ENCODE measurements around the gene FAM167B.

DNA sequence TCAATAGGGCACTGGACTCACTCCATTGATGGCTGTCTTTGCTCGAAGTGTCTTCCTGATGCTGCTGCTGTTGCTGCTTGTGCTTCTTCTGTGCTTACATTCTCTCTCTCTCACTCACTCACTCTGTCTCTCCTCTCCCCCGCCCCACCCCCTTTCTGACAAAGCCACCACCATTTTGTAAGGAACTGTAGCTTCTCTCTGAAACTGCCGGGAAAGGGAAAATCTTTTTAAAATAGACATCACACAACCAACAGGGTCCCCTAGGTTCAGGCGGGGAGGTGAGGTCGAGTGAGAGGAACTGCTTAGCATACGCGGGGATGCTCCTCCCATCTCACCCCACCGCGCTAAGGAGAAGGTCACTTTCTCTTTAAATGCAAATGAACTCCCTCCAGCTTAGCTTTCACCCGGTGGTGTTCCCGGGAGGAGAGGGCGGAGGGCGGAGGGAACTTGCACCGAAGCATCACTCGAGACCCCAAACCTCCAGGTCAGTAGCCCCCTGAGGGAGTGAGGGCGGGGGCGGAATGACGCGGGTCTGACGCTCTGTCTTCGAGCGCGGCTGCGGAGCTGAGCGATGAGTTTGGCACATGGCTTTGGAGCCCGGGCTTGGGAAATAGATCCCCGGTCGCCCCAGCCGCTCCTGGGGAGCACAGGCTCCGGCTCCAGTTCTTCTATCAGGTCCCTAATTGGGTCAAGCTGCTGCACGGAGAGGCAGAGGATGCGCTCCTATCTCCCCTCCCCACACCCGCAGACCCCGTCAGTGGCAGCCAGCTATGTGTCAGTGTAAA is 46.6 kb upstream of the FAM167B start, which contains the start of gene CCDC28B:
- no peak for TF ChIP-seq CTCF (IDR thresholded peaks at IDR 0.05; ENCODE audit: low read depth, low read length, poor library complexity, severe bottlenecking)
- no peak for TF ChIP-seq EZH2phosphoT487 (IDR thresholded peaks at IDR 0.05; ENCODE audit: borderline replicate concordance, low read length)

Data from DOHH2 (cell line).